ENCODE results near the gene MAP1LC3A.

The MAP1LC3A gene

DNA sequence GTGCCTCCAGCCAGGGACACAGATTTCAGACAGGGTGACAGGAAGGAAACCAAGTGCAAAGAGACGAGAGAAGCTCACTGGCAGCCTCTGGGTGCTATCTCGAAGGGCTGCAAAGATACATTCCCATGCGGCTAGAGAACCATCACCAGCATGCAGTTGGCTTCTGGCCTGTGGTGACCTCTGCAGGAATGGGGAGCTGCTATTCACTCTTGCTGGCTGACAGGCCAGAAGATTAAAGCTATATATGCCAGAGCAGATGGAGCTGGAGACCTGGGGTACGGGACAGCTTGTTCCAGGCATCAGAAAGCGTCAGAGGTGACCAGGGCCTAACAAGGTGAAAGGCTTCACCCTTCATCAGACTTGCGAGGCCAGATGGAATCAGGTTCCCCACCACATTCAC is 20.0 kb downstream of the MAP1LC3A start:
- no peak for DNase-seq

GRCh38 chr20:34579191-34579978 is 20.9 kb downstream of the MAP1LC3A start:
- DNase-seq, result no peak

DNA sequence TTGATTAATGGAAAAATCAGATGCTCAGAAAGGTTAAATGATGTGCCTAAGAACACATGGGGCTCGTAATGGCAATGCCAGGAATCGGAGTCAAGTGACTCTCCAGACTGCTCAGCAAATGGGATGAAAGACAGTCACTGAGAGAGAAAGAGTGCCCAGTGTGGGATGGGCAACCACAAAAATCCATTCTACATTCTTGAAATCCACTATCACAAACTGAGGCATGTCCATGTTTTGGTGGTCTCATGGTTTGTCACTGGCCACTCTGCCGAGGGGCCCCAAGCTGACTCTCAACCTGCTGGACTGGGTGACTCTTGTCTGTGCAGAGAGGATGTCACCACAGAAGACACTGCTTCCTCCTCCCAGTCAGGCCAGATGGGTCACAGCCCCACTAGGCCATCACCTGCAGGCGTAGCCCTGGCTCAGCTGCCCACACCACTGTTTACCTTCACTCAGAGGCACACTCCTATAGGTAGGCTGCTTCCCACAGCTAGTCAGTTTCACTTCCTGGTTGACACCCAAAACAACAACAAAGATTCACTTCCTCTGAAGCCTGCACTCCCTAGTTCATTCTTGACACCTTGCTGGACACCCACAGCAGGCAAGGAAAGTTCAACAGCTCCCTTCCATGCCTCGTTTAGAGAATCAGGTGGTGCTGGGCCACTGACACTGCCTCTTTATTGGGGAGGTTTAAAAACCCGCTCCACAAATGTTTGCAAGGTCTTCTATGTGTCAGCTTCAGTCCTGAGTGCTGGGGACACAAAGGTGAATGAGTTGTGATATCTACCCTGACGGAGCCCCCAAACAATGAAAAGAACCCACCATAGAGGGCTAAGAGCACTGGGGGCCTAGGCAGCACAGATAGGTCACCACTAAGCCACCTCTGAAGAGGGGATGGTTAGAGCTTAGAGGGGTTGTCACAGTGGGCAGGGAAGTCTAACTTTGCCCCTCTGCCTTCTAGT is 21.7 kb downstream of the MAP1LC3A start:
- DNase-seq, result no peak

- no peak for DNase-seq
These were observed 23.0 kb downstream of the MAP1LC3A start for GRCh38 chr20:34581341-34582184.

DNA sequence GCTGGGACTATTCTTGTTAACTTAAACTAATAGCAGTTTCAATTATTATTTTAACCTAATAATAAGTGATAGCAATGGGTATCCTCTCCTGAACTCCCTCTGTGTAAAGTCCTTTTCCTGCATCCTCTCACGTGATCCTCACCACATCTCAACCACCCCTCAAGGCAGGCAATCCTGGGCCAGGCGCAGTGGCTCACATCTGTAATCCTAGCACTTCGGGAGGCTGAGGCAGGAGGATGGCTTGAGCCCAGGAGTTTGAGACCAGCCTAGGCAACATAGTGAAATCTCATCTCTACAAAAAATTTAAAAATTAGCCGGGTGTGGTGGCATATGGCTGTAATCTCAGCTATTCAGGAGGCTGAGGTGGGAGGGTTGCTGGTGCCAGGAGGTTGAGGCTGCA is 23.7 kb downstream of the MAP1LC3A start:
- DNase-seq, result no peak

GRCh38 chr20:34582911-34583310 is 24.4 kb downstream of the MAP1LC3A start:
- no peak for DNase-seq

- no peak for DNase-seq
These were observed 25.0 kb downstream of the MAP1LC3A start for GRCh38 chr20:34583544-34583943.

DNA sequence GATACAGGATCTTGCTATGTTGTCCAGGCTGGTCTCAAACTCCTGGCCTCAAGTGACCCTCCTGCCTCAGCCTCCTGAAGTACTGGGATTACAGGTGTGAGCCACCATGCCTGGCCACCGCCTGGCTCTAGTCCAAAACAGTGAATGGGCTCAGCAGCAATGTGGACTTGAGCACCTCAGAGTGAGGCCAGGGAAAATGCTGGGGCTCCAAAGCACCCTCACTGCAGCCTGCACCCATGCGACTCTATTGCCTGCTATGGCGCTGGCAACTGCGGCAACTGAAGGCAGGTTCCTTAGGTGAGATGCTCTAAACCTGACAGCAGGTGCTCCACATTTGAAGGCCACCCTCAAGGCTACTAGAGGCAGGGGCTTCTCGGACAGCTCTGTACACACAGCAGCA is 26.5 kb downstream of the MAP1LC3A start:
- DNase-seq, result no peak

GRCh38 chr20:34586488-34587163 is 28.1 kb downstream of the MAP1LC3A start:
- DNase-seq, result no peak

DNA sequence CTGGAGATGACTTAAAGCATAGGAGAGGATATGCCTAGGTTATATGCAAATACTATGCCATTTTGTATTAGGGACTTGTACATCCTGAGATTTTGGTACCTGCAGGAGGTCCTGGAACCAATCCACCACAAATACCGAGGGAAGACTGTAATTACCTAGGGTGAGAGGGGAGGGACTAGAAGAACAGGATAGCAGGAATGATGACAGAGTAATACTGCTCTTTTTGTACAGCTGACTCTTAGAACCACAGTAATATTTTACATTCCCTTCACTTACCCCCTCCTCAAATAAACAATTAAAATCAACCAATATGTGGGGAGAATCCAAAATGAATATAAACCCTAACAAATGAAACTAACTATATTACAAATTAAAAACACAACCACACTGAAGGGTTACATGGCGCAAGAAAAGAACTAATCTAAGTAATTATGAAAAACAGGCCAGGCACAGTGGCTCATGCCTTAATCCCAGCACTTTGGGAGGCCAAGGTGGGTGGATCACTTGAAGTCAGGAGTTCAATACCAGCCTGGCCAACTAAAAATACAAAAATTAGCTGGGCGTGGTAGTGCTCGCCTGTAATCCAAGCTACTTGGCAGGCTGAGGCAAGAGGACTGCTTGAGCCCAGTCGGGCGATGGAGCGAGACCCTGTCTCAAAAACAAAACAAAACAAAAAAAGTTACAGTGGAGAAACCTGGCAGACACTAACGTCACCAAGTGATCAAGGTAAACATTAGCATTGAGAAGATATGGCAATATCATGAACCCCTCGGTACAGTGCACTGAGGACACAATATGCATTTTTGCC is 37.1 kb downstream of the MAP1LC3A start:
- DNase-seq, result no peak

- no peak for DNase-seq
These were observed 42.6 kb downstream of the MAP1LC3A start for GRCh38 chr20:34600892-34601653.

DNA sequence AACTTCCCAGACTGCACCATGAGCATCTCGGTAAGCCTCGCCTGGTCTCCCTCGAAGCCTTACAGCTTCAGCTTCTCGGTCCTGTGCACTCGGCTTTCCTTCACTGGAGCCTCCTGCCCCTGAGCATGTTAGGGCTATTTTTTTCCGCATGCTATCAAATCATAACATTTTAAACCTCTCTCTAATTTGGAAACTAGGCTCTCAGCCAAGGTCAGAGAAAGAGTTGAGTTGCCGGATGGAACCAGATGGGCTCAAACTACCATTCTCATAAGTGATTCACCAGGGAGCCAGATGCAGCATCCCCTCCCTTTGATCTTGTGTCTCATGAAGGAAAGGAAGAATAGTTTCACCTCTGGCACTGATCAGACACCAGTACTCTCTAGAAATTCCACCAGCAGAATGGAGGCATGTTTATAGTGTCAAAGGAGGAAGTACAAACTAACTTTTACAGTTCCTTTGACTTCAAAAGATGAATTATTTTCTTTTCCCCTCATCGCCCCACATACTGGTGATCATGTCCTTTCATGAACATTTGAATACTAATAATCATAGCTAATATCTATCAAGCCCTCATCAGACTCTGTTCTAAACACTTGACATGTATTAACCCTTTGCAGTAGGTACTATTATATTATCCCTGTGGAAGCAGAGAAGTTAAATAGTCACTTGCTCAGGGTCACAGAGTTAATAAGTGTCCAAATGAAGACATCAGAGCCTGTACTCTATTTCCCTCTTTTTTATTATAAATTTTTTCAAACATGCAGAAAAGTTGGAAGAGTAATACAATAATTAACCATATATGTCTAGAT is 46.7 kb downstream of the MAP1LC3A start:
- no peak for DNase-seq

- DNase-seq, result no peak
These were observed 48.5 kb downstream of the MAP1LC3A start for GRCh38 chr20:34607066-34607465.
